ENCODE data around the gene EEF2KMT.

Gene EEF2KMT

GRCh38 chr16:5070431-5071186, 27.0 kb downstream of the EEF2KMT start:
- TF ChIP-seq CTCF (IDR thresholded peaks at IDR 0.05; ENCODE audit: insufficient read depth, low read length, missing control alignments): no peak
- ChIA-PET POLR2A (interaction anchor here (0.7 kb wide), 1 partner anchor 125 kb away, joined by 3 read pairs; no protein-coding TSS in a partner anchor), CTCF (interaction anchor here (1.3 to 1.8 kb wide), 2 partner anchors 12 to 14 kb away, joined by 4 to 6 read pairs; no protein-coding TSS in a partner anchor)
- DNase-seq (ENCODE audit: low read depth, low spot score): no peak
- H3K4me3 ChIP-seq (ENCODE audit: low read depth, low read length): no peak overlapping the region

- CTCF ChIA-PET: interaction anchor here (1.3 to 1.8 kb wide), 2 partner anchors 12 to 15 kb away, joined by 4 to 6 read pairs; no protein-coding TSS in a partner anchor
- DNase-seq (ENCODE audit: low read depth, low spot score): no peak
- POLR2A ChIA-PET: no interaction called here
- no peak overlapping the region for H3K4me3 ChIP-seq (ENCODE audit: low read depth, low read length)
- no peak for TF ChIP-seq CTCF (IDR thresholded peaks at IDR 0.05; ENCODE audit: insufficient read depth, low read length, missing control alignments)
Observed at GRCh38 chr16:5069854-5070253, 27.7 kb downstream of the EEF2KMT start.

GRCh38 chr16:5069048-5069447, 28.5 kb downstream of the EEF2KMT start:
- no peak overlapping the region for H3K4me3 ChIP-seq (ENCODE audit: low read depth, low read length)
- no peak for TF ChIP-seq CTCF (IDR thresholded peaks at IDR 0.05; ENCODE audit: insufficient read depth, low read length, missing control alignments)
- ChIA-PET CTCF (interaction anchor here (1.3 to 1.8 kb wide), 2 partner anchors 11 to 16 kb away, joined by 4 to 6 read pairs; no protein-coding TSS in a partner anchor), POLR2A (no interaction called here)
- no peak for DNase-seq (ENCODE audit: low read depth, low spot score)

GRCh38 chr16:5066511-5066910, 31.1 kb downstream of the EEF2KMT start:
- H3K4me3 ChIP-seq (ENCODE audit: low read depth, low read length): no peak overlapping the region
- ChIA-PET POLR2A (no interaction called here), CTCF (interaction anchor here (1.0 kb wide), 1 partner anchor 22 kb away, joined by 3 read pairs; no protein-coding TSS in a partner anchor)
- DNase-seq (ENCODE audit: low read depth, low spot score): no peak
- no peak for TF ChIP-seq CTCF (IDR thresholded peaks at IDR 0.05; ENCODE audit: insufficient read depth, low read length, missing control alignments)

GRCh38 chr16:5065813-5066212, 31.8 kb downstream of the EEF2KMT start, which contains the start of gene C16orf89:
C16orf89 (minus strand) TSS chr16:5065956; CDS start chr16:5065908, 48 bp downstream.
- DNase-seq (ENCODE audit: low read depth, low spot score): no peak
- H3K4me3 ChIP-seq (ENCODE audit: low read depth, low read length): no peak within 1 kb of the TSS
- ChIA-PET POLR2A (no interaction called here), CTCF (interaction anchor here (1.0 kb wide), 1 partner anchor 21 kb away, joined by 3 read pairs; no protein-coding TSS in a partner anchor)
- TF ChIP-seq CTCF (IDR thresholded peaks at IDR 0.05; ENCODE audit: insufficient read depth, low read length, missing control alignments): no peak

GRCh38 chr16:5065326-5065725, 32.3 kb downstream of the EEF2KMT start:
- TF ChIP-seq CTCF (IDR thresholded peaks at IDR 0.05; ENCODE audit: insufficient read depth, low read length, missing control alignments): no peak
- no peak overlapping the region for H3K4me3 ChIP-seq (ENCODE audit: low read depth, low read length)
- no peak for DNase-seq (ENCODE audit: low read depth, low spot score)
- CTCF ChIA-PET: no interaction called here
- POLR2A ChIA-PET: no interaction called here
